RWPE2 (cell line): Measurements from ENCODE around the gene ATP6V1G3.

Experiments
- ATAC-seq: fragments of 200-7000 bp; cut with Tn5 transposase; 3 replicates; pipeline ENCODE4 v1.9.1; 2021; ENCODE audit warnings: low read depth
- DNase-seq: peaks from one replicate; pipeline ENCODE4 v3.0.0-alpha.2; 2020; ENCODE audit warnings: low spot score
- H3K27ac ChIP-seq: fragments of 450-650 bp; 2 replicates; pipeline ENCODE4 v1.5.1; 2017; ENCODE audit warnings: mild to moderate bottlenecking; ENCODE audit not compliant: poor library complexity, severe bottlenecking
- H3K27me3 ChIP-seq: fragments of 250-450 bp; sonication (Bioruptor Pico); 2 replicates; pipeline ENCODE4 v1.5.1; 2021; ENCODE audit warnings: mild to moderate bottlenecking, moderate library complexity; ENCODE audit not compliant: insufficient read depth, poor library complexity, severe bottlenecking
- H3K36me3 ChIP-seq: fragments of 250-450 bp; sonication (Bioruptor Pico); 2 replicates; pipeline ENCODE4 v1.5.1; 2020; ENCODE audit warnings: low read depth, mild to moderate bottlenecking, moderate library complexity
- H3K4me1 ChIP-seq: fragments of 250-450 bp; sonication (Bioruptor Pico); 2 replicates; pipeline ENCODE4 v1.5.1; 2021; ENCODE audit warnings: mild to moderate bottlenecking, moderate library complexity; ENCODE audit not compliant: insufficient read depth, poor library complexity, severe bottlenecking
- H3K4me3 ChIP-seq: fragments of 250-450 bp; sonication (Bioruptor Pico); 2 replicates; pipeline ENCODE4 v1.5.1; 2021; ENCODE audit warnings: mild to moderate bottlenecking, moderate library complexity; ENCODE audit not compliant: severe bottlenecking
- H3K9me3 ChIP-seq: fragments of 250-450 bp; sonication (Bioruptor Pico); 2 replicates; pipeline ENCODE4 v1.5.1; 2021; ENCODE audit warnings: mild to moderate bottlenecking, moderate library complexity; ENCODE audit not compliant: severe bottlenecking
- TF ChIP-seq, protein P1 (sequence below): fragments of 450-650 bp; IDR thresholded peaks from one replicate; pipeline ENCODE4 v1.5.1; 2017; ENCODE audit warnings: mild to moderate bottlenecking, moderate library complexity; ENCODE audit not compliant: poor library complexity, severe bottlenecking

ATP6V1G3 gene

DNA sequence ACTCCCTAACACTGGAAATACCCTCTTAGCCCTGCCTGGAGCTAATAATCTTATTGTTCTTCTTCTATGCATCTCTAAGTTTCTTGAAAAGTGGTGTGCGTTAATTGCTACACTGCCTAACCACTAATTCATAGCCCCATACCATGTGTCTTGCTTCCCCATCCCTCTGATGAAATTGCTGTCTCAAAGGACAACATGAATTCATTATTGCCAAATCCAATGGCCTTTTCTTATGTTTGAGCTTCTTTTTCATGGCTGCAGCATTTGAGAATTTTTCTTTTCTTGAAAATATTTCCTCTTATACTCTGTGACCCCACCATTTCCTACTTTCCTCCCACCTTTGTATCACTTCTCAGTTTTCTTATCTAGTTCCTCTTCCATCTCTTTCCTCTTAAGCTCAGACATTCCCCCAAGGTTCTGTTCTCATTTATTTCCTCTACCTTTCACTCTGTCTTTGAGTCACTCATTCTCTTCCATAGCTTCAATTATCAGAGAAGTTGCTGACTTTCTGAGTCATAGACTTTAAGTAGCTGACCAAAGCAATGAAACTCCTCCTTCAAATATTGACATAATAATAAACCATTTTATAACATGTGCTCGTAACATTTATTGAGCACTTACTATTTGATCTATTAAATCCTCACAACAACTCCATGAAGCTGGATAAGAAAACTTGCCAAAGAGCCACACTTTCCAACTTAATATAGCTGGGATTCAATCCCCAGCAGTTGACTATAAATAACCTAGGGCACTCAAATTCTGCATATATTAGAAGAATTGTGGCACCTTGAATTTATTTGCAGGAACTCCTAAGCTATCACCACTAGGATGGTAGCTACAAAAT, 35.5 kb upstream of the ATP6V1G3 start:
- peak; percentile 44; the same call in 1 of the 3 replicates for ATAC-seq
- TF ChIP-seq, protein P1, sequence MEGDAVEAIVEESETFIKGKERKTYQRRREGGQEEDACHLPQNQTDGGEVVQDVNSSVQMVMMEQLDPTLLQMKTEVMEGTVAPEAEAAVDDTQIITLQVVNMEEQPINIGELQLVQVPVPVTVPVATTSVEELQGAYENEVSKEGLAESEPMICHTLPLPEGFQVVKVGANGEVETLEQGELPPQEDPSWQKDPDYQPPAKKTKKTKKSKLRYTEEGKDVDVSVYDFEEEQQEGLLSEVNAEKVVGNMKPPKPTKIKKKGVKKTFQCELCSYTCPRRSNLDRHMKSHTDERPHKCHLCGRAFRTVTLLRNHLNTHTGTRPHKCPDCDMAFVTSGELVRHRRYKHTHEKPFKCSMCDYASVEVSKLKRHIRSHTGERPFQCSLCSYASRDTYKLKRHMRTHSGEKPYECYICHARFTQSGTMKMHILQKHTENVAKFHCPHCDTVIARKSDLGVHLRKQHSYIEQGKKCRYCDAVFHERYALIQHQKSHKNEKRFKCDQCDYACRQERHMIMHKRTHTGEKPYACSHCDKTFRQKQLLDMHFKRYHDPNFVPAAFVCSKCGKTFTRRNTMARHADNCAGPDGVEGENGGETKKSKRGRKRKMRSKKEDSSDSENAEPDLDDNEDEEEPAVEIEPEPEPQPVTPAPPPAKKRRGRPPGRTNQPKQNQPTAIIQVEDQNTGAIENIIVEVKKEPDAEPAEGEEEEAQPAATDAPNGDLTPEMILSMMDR = no peak
- peaks cover 20% of the 10 kb centered on the region for H3K4me1 ChIP-seq
- H3K27me3 ChIP-seq = no peaks in the 10 kb centered on the region
- no peak overlapping the region for H3K4me3 ChIP-seq
- H3K27ac ChIP-seq = no peak overlapping the region
- DNase-seq = no peak
- no peaks in the 10 kb centered on the region for H3K36me3 ChIP-seq
- no peaks in the 10 kb centered on the region for H3K9me3 ChIP-seq

DNA sequence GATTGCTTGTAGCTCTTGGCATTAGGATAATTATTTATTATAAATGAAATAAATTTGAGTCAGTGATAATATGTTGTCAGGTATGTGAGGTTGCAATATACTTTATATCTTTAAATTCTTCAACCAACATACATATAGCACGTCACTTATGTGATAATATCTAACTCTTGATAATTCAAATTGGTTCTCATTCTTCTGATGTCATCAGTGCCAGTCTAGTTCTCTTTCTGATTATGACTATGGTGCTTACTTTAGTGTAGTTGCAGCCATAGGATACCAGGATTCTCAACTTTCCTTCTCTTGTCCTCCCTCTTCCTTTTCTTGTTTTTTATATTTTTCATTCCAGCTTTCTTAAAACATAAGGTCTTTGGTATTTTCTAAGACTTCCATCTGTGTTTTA, 34.8 kb upstream of the ATP6V1G3 start:
- no peaks in the 10 kb centered on the region for H3K36me3 ChIP-seq
- H3K9me3 ChIP-seq = no peaks in the 10 kb centered on the region
- no peak for DNase-seq
- no peak overlapping the region for H3K4me3 ChIP-seq
- H3K4me1 ChIP-seq = peaks cover 20% of the 10 kb centered on the region
- no peak for ATAC-seq
- H3K27ac ChIP-seq = no peak overlapping the region
- H3K27me3 ChIP-seq = no peaks in the 10 kb centered on the region
- TF ChIP-seq, protein P1 = no peak

DNA sequence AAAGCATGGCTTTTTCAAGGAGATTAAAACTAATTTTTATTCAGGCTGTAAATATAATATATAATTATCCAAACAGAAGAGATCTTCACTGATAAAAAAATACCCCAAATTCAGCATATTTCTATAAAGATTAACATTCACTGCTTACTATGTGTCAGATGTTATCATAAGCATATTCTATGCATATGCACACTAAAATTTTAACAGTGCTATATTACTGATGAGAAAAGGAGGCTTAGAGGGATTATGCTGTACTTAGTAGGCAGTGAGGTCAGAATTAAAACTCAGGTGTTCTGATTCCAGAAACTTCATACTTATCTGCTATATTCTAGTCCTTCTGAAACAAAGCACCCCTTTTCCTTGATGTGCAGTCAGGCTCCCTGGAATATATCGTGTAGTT, 33.8 kb upstream of the ATP6V1G3 start:
- H3K27ac ChIP-seq = no peak overlapping the region
- no peak for ATAC-seq
- no peak overlapping the region for H3K4me3 ChIP-seq

DNA sequence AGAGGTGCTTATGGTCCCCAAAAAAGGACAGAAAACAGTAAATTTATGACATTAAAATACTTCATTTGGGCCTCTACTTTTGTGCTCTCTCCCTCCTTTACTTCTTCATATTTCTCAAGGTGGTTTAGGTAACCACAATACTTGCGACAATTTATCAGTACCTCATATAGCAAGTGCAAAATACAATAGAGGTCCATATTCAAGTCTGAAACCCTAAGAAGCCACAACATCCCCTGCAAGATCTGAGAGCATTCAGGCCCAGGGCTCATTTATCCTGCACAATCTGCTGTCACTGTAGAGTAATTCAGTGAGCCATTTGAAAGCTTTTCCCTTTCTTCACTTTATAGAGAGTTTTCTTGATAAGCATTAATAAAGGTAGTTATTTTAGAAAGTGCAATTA, 24.2 kb upstream of the ATP6V1G3 start:
- DNase-seq (no peak), ATAC-seq (no peak)
- Histone ChIP-seq H3K4me1 (peaks cover 3% of the 10 kb centered on the region), H3K27me3 (no peaks in the 10 kb centered on the region), H3K9me3 (no peaks in the 10 kb centered on the region), H3K4me3 (no peak overlapping the region), H3K27ac (no peak overlapping the region), H3K36me3 (no peaks in the 10 kb centered on the region)
- TF ChIP-seq, protein P1 = no peak

More for the DNA sequence above, 33.8 kb upstream of the ATP6V1G3 start:
- Histone ChIP-seq H3K4me1 (peaks cover 20% of the 10 kb centered on the region), H3K36me3 (no peaks in the 10 kb centered on the region), H3K27me3 (no peaks in the 10 kb centered on the region), H3K9me3 (no peaks in the 10 kb centered on the region)
- TF ChIP-seq, protein P1 = no peak
- DNase-seq = no peak

- DNase-seq (no peak), ATAC-seq (no peak)
- TF ChIP-seq, protein P1 = no peak
- H3K9me3 ChIP-seq = peaks cover 2% of the 10 kb centered on the region
- no peak overlapping the region for H3K4me3 ChIP-seq
- H3K4me1 ChIP-seq = peaks cover 3% of the 10 kb centered on the region
- H3K27me3 ChIP-seq = no peaks in the 10 kb centered on the region
- no peaks in the 10 kb centered on the region for H3K36me3 ChIP-seq
- H3K27ac ChIP-seq = no peak overlapping the region
Measured at GRCh38 chr1:198564157-198564556, 23.7 kb upstream of the ATP6V1G3 start.
